ENCODE data around the gene BCL11A.

The BCL11A gene

DNA sequence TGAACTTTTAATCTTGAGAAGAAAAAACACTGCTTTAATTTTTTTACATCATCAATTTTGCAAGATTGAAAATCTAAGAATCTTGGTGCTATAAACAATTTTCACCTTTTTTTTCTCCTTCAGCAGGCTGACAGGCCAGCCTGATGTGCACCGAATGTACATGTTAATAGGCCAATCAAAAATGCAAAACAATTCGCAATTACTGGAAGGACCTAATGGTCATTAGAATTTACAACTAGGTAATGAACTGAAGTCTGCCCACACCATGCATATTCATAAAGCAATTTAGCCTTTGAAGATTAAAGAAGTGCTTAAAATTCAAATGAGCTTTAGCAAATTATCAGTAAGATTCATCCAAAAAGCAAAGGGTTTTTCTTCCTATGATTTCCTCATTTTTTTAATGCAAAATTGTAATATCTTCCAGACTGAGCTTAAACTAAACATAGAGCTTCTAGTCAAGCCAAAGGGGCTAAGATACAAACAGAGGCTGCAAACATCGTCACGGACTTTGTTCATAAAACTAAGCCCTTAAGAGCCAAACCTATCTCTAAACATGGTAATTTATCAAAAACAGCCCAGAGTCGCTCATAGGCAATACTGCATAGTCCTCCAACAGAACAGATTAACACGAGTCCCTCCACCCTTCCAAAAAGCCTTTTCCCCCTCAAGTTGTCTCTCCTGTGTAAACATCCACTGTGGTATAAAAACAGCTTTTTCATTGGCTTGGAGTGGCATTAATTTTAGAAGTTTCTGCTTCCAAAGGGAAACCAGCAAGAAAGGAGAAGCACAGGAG is 18.4 kb downstream of the BCL11A start:
- TF ChIP-seq GLIS3 (CRISPR knock-in tag; IDR thresholded peaks at IDR 0.05) (no peak), CSRNP3 (CRISPR knock-in tag; IDR thresholded peaks at IDR 0.05) (no peak), SNAI2 (CRISPR knock-in tag; IDR thresholded peaks at IDR 0.05) (no peak), ZNF70 (CRISPR knock-in tag; IDR thresholded peaks at IDR 0.05) (no peak), PPARA (CRISPR knock-in tag; IDR thresholded peaks at IDR 0.05; ENCODE audit: borderline replicate concordance) (no peak), BACH2 (CRISPR knock-in tag; IDR thresholded peaks at IDR 0.05; ENCODE audit: borderline replicate concordance) (no peak), TSHZ2 (CRISPR knock-in tag; IDR thresholded peaks at IDR 0.05) (no peak), RARB (CRISPR knock-in tag; IDR thresholded peaks at IDR 0.05) (no peak), TOX (CRISPR knock-in tag; IDR thresholded peaks at IDR 0.05; ENCODE audit: borderline replicate concordance) (no peak), ISL1 (CRISPR knock-in tag; IDR thresholded peaks at IDR 0.05) (no peak), TCF4 (CRISPR knock-in tag; IDR thresholded peaks at IDR 0.05; ENCODE audit: borderline replicate concordance) (no peak), OSR1 (CRISPR knock-in tag; IDR thresholded peaks at IDR 0.05) (no peak), ZNF8 (CRISPR knock-in tag; IDR thresholded peaks at IDR 0.05) (no peak), ARNTL (CRISPR knock-in tag; IDR thresholded peaks at IDR 0.05; ENCODE audit: borderline replicate concordance, low read depth) (no peak), ZFP30 (CRISPR knock-in tag; IDR thresholded peaks at IDR 0.05) (no peak), ZFP3 (CRISPR knock-in tag; IDR thresholded peaks at IDR 0.05) (no peak)
- TF ChIP-seq, protein P1, sequence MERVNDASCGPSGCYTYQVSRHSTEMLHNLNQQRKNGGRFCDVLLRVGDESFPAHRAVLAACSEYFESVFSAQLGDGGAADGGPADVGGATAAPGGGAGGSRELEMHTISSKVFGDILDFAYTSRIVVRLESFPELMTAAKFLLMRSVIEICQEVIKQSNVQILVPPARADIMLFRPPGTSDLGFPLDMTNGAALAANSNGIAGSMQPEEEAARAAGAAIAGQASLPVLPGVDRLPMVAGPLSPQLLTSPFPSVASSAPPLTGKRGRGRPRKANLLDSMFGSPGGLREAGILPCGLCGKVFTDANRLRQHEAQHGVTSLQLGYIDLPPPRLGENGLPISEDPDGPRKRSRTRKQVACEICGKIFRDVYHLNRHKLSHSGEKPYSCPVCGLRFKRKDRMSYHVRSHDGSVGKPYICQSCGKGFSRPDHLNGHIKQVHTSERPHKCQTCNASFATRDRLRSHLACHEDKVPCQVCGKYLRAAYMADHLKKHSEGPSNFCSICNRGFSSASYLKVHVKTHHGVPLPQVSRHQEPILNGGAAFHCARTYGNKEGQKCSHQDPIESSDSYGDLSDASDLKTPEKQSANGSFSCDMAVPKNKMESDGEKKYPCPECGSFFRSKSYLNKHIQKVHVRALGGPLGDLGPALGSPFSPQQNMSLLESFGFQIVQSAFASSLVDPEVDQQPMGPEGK (CRISPR knock-in tag; IDR thresholded peaks at IDR 0.05; ENCODE audit: borderline replicate concordance), result no peak
- TF ChIP-seq, protein P2, sequence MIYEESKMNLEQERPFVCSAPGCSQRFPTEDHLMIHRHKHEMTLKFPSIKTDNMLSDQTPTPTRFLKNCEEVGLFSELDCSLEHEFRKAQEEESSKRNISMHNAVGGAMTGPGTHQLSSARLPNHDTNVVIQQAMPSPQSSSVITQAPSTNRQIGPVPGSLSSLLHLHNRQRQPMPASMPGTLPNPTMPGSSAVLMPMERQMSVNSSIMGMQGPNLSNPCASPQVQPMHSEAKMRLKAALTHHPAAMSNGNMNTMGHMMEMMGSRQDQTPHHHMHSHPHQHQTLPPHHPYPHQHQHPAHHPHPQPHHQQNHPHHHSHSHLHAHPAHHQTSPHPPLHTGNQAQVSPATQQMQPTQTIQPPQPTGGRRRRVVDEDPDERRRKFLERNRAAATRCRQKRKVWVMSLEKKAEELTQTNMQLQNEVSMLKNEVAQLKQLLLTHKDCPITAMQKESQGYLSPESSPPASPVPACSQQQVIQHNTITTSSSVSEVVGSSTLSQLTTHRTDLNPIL (CRISPR knock-in tag; IDR thresholded peaks at IDR 0.05; ENCODE audit: low read depth), result no peak
- no peak for ATAC-seq

DNA sequence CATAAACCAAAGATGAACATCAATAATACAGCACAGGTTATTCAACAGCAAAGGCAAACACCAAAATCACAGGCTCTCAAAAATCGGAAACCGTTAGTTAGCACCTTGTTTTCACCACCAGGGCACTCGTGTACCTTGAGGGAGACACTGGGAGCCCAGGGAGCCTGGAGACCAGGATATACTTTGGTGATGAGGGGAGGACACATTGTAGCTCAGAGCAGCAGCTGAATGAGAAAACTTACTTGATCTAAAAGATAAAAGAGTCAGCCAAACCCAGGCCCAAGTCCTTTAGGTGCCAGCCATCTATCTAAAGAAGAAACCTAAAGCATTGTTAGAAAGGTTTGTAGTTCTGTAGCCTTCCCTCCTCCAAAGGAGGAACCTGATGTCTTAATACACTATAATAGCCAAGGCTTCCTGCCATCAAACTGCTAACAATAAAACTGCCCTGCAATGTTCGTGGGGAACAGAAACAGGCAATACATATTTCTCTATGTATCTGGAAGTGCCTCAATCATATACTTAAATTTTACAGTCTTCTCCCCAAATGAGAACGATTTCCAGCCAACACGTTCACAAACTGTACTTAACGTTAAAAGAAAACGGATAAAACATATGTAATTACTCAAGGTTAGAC is 19.3 kb downstream of the BCL11A start:
- peak; percentile 12; the same call in 2 of the 3 replicates for ATAC-seq
- TF ChIP-seq TOX (CRISPR knock-in tag; IDR thresholded peaks at IDR 0.05; ENCODE audit: borderline replicate concordance), result no peak
- no peak for TF ChIP-seq ARNTL (CRISPR knock-in tag; IDR thresholded peaks at IDR 0.05; ENCODE audit: borderline replicate concordance, low read depth)
- TF ChIP-seq, protein P1 (CRISPR knock-in tag; IDR thresholded peaks at IDR 0.05; ENCODE audit: borderline replicate concordance), result no peak
- no peak for TF ChIP-seq POU6F1 (CRISPR knock-in tag; IDR thresholded peaks at IDR 0.05; ENCODE audit: borderline replicate concordance, low read depth)
- TF ChIP-seq ZC3H10 (CRISPR knock-in tag; IDR thresholded peaks at IDR 0.05), result no peak
- no peak for TF ChIP-seq ZFP3 (CRISPR knock-in tag; IDR thresholded peaks at IDR 0.05)
- TF ChIP-seq CSRNP3 (CRISPR knock-in tag; IDR thresholded peaks at IDR 0.05), result no peak
- no peak for TF ChIP-seq PPARA (CRISPR knock-in tag; IDR thresholded peaks at IDR 0.05; ENCODE audit: borderline replicate concordance)
- no peak for TF ChIP-seq TSHZ2 (CRISPR knock-in tag; IDR thresholded peaks at IDR 0.05)
- TF ChIP-seq ZNF8 (CRISPR knock-in tag; IDR thresholded peaks at IDR 0.05), result no peak
- no peak for TF ChIP-seq BACH2 (CRISPR knock-in tag; IDR thresholded peaks at IDR 0.05; ENCODE audit: borderline replicate concordance)

All from SK-N-SH treated with all-trans-retinoic acid at 6 μM for 48 hours (cell line).